HG02610 (cell line): ENCODE results near the gene ANO1.

Experiments
- ATAC-seq: cut with Tn5 transposase; IDR thresholded peaks from one replicate; pipeline ENCODE4 v1.9.1; 2021; ENCODE audit warnings: mild to moderate bottlenecking, moderate library complexity; ENCODE audit not compliant: unreplicated experiment

Gene ANO1

DNA sequence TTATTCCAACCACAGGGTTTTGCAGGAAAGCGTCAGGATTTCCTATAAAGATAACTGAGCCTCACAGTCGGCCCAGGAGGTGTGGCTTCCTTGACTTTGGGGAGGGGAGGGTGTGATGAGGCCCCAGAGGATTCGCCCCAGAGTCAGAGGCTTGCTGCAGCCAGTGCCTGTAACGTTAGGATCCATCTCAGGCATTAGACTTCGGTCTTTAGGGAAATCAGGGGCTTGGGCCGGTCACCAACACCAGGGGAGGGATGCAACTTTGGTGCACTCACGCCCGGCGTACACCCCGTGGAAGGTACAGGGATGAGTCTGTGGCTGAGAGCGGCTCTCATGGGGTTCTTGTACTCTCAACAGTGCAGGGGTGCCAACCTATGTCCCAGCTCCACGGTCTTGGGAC, 5.7 kb upstream of the ANO1 start:
- ATAC-seq = no peak

DNA sequence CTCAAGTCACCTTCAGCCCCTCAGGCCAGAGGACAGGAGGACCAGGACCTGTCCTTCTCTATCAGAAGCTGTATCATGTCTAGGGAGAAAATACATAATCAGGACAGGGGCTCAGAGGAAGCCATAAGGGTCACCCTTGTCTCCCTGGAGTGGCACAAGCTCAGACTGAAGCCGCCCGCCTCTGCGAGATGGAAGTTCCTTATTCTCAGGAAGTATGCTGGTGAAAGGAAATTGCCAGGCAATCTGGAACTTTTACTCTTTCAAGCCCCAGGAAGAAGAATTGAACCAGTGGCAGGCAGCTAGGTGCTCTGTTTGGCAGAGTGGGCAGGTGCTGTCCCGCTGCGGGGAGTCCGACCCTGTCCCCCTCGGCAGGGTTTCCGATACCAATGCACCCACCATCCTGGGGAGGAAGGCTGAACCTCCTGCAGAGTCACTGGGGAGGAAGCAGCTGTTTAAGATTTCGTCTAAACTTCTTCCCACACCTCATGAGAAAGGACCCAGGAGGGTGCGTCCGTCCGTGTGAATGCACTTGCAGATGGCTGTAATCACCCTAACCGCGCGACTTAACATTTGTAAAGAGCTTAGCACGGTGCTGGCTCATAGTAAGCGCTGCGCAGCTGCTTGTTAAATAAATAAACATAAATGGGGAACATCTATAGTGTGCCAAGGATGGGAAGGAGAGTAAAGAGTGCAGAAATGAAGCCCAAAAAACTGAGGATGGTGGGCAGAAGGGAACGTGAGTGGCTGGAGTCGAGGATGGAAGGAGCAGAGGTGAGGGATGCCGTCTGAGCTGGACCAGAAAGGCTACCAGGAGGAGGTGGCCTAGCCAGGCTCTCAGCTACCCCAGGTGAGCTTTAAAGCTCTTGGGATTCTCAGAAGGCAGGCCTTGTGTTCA, 5.0 kb upstream of the ANO1 start:
- no peak for ATAC-seq

GRCh38 chr11:70073871-70074371, 4.2 kb upstream of the ANO1 start:
- ATAC-seq = no peak

GRCh38 chr11:70074746-70075145, 3.4 kb upstream of the ANO1 start:
- no peak for ATAC-seq

DNA sequence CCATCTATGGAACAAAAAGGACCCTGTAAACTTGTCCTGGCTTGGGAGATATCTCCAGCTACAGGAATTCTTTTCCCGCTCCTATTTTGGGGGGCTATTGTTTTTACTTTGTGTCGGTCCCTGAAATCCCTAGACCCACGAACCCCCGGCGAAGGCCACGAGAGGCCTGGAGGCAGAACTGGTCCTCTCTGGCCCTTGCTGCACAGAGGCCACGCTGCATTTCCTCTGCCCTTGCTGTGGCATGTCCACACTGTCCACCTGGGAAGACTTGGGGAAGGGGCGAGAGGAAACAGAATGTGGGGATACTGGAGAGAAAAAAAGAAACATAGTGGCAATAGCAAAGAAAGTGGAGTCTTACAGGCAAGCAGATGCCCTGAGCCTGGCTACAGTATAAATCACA, 2.3 kb upstream of the ANO1 start:
- ATAC-seq = no peak

DNA sequence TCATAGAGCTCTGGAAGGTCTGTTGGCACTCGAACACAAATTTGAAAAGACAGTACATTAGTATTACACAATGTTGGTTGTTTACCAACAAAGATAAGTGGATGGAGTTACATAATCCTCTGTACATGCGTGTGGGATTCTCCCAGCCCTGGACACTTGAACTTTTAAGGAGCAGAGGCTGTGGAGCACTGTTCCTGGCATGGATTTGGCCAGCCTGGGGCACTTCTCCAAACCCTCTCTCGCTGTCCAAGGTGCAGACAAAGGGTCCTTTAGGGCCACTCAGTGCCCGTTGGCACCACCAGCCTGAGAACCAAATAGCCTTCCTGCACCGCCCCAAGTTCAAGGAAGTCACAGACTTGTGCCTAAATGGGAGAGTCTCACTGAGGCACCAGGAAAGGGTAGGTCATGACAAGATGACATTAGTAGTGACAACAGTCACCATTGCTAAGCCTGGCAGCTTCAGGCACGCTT, 1.6 kb upstream of the ANO1 start:
- no peak for ATAC-seq

DNA sequence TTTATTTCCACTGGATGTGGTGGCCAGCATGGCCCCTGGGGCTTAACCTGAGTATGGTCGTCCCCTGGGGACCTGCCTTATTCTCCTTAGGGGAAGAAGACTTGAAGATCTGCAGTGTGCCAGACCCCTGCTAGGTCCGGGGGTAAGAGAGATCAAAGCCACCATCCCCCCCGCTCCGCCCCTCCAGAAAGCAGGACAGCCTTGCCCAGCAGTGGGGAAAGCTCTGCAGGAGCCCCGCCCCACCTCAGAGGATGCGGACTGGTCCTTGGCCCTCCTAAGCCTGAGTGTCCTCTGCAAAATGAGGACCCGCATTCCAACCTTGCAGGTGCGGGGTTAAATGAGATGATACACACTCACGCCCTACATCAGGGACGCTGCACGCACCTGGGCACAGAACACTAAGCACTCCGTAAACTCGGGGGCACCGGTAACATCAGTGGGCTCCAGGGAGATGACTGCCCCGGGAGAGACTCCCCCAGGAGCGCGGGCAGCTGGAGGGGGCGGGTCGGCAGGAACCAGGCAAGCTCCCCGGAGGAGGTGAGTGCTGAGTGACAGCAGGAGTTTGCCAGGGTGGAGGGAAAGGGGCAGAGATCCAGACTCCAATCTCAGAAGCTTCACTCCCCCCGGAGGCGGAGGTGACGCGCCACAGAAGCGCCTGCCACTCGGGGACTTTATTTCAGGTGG, 564 bp upstream of the ANO1 start:
- no peak for ATAC-seq

DNA sequence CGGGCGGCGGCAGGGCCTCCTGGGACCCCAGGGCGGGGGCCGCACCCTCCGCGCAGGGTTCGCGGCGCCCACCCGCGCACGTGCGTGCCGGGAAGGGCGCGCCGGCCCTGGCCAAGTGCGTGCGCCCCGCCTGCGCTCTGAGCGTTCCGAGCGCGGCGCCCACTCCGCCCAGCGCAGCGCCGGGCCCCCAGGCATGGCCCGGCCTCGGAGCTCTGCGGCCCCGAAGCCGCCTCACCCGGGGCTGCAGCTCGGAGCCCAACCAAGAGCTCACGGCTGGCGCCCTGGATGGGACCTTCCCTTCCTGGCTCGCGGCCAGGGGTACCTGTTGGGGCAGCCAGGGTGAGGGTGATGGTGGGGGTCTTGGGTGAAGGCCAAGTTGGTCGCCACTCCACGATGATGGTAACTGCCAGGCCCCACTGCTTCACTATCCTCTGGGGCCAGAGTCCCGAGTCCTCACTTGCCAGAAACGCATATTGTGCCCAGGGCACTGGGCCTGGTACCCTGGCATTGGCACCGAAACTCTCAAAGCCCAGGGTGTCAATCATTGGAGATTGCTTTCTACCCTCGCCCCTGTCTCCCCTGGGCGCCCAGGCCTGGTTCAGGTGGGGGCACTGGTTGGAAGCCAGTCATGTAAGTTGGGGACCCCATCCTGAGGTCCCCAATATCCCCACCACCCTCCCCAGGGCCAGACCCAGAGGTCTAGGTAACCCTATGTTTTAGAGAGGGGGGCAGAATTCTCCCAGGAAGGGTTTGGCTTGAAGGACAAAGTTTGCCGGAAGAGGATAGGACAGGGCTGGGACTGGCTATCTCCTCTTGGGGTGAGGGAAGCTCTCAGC, 882 bp downstream of the ANO1 start:
- ATAC-seq = no peak

- no peak for ATAC-seq
Measured at GRCh38 chr11:70079691-70080090, 1.6 kb downstream of the ANO1 start.

DNA sequence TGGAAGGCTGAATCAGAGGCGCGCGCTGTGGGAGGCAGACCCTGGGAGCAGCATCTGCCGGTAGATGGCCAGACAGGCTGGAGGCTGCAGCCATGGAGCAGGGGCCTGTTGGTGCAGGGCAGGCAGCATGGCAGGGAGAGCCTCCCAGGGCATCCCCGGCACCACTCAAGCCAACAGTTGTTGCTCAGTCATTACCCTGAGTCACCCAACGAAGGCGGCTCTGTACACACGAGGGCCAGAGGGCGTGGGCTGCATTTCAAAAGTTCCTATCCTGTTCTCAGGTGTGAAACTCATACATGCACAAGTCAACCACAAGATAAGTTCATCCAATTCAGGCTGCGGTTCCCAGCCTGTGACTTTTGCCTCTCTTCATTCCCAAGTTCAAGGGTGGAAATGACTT, 2.6 kb downstream of the ANO1 start:
- ATAC-seq = no peak

- ATAC-seq = no peak
Measured at GRCh38 chr11:70082829-70083228, 4.7 kb downstream of the ANO1 start.

DNA sequence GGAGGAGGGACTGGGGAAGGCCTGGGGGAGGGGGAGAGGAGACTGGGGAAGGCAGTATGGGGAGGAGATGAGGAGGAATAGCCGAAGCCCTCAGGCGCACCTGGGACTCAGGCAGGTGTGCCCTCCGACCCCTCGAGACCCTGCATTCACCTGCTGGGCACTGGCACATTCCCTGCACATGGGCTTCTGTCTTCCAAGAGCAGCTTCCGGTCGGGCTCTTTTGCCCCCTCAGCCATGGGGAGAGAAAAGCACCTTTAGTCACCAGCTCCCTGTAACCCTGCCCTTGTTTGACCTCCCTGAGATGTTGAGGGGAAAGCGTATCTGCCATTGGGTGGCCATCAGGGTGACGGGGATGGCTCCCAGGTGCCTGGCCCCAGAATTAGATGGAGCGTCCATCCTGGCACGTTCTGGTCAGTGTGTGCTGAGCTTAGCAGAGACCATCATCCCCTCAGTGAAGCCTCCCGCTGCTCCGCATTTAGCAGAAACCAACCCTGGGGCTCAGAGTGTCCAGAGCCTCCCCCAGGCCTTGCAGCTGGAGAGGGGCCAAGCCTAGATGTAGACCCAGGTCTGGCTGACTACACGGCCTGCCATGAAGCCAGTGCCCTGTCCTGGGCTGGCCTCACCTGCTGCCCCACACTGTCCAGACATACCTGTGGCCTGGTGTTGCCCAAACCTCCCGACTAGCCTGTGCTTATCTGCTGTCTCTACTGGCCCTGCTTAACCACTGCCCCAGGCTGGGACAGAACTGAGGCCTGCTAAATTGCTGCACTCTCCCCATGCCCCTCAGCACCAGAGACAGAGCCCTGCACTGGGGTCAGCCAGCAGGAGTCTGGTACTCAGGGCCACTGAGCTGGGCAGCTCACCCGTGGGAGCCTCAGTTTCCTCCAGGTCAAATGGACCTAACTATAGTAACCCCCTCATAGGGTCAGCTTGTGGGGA, 6.2 kb downstream of the ANO1 start:
- no peak for ATAC-seq

DNA sequence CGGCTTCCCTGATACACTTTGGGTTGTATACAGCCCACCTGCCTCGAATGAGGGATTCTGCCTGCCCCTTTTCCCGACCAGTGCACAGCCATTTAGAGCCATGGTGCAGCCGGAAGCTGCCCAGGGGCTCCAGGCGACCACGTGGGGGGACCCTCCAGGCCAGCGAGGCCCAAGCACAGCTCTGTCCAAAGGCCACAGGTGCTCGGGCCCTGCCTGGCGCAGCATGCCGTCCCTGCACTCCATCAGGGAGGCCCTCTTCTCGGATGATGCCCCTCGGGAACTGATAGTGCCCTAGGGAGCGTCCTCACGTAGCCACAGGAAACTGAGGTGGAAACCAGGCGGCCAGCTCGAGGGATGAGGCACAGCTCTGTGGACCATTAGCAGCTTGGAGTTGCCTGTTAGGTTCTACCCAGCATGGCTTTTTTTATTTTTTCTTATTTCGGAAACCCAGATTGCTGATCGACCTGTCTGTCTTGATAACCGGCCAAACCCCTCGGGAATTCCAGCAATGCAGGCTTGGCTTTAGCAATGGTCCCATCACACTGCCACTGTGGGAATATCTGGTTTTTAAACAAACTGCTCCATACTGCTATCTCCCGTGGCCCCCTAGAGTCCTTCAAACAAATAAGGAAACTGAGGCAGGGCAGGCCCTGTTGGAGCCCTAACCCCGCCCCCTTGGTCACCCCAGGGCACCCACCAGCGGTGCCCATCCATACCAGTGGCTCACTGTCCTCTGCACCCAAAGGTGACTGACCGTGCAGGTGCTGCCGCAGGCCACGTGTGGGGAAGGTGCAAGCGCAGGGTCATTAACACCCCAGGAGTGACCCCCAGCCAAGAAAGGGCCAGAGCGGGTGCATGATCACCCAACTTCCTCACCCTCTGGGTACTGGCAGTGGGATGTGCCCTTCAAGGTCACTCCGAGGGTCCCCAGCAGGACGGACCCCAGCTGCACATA, 8.0 kb downstream of the ANO1 start:
- no peak for ATAC-seq

DNA sequence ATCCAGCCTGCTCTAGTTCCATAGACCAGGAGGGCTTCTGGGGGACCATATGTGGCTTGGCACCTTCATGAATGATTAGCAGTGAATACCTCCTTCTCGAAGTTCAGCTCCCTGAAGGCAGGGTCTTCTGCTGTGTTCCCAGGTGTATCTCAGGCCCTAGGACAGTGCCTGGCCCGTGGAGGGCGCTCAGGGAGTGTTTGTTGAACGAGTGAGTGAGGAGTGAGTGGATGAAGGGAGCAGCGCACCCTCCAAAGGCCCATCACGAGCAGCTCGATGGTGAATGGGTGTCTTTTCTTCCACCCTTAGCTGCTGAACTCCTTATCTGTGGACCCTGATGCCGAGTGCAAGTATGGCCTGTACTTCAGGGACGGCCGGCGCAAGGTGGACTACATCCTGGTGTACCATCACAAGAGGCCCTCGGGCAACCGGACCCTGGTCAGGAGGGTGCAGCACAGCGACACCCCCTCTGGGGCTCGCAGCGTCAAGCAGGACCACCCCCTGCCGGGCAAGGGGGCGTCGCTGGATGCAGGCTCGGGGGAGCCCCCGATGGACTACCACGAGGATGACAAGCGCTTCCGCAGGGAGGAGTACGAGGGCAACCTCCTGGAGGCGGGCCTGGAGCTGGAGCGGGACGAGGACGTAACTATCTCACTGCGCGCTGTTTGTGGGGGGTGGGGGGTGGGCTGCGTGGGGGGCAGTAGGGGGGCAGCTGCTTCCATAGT, 9.5 kb downstream of the ANO1 start:
- no peak for ATAC-seq

DNA sequence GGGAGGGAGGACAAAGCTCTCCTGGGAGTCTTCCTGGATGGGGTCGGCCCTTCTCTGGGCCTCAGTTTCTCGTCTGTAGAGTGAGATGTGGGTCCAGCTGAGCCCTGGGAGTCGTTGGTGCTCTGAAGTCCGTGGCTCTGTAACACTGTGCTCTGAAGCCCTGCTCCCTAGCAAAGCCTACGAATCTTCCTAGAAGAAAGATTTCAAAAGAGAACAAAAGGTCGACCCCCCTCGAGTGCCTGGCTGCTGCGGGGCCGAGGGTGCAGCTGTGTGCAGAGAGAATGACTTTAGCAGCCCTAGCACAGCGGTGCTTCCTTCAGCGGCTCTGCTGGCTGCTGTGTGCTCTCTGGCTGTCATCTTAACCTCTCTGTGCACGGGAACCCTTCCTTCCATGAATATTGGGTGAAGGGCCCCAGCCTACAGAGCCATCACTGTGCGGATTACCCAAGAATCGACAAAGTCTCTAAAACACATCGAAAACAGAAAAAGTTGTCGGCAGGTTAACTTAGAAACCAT, 10.7 kb downstream of the ANO1 start:
- no peak for ATAC-seq

GRCh38 chr11:70089631-70090030, 11.5 kb downstream of the ANO1 start:
- no peak for ATAC-seq

DNA sequence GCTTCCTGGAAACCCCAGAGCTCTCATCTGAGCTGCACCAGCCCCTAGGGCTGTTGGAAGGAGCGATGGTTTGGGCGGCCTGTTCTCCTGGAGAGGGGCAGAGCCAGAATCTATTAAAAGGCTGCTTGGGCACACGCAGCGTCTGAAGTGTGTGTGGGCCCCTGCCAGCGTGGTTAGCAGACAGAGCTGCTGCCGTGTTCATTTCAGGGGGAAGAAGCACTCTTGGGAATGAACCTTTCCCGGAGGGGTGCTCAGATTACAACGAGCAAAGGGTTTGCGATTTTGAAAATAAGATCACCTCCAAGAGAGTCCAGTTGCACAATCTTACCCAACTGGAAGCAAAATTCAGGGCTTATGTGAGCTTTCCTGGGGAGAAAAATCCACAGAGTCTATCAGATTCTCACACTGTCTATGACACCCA, 12.9 kb downstream of the ANO1 start:
- ATAC-seq = no peak

DNA sequence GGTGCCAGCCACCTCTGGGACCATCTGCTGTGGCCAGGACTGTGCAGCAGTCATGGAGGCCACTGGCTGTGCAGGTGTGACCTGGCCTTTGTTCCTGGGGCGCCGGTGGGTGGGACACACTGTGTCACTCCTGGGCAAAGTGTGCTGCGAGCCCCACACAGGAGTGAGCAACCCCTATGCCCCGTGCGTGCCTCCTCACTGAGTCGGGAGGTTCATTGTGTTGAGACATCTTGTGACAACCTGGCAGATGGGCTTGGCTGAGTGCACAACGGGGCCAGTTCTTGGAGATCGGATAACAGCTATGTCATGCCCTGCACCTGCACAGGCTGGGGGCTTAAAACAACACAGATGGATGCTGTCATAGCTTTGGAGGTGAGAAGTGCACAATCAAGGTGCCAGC, 13.5 kb downstream of the ANO1 start:
- ATAC-seq = no peak
